ENCODE data around the gene COX20.

DNA sequence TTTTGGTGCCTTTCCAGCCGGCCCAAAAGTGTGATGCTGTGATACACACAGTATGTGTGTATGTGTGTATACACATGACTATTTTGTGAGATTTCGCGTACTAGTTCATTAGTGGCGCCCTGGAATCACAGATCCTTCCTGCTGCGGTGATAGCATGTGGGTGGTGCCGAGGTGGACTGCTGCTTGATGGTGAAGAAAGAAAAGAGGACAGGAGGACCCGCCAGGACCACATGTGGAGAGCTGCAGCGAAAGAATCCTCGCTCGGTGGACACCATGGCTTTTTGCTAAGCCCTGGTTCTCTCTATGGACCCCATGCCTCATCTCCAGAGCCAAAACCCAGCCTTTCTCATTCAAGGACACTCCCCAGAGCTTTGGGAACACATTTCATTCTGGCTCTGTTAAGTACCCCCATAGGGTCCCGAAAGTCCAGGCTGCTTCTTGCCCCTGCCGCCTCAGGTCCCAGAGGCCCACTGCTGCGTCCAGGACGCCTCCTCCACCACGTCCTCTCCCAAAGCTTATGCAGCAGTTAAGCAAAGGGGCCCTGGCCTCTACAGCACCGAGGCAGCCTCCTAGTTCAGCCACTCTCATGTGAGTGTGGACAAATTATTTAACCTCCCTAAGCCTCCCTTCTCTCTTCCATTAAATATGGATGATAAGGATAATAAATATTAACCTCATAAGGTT, 32.8 kb upstream of the COX20 start:
- TF ChIP-seq POLR2A (IDR thresholded peaks at IDR 0.05) (no peak), POLR2AphosphoS5 (IDR thresholded peaks at IDR 0.05) (no peak)
- TF ChIP-seq, protein P1, sequence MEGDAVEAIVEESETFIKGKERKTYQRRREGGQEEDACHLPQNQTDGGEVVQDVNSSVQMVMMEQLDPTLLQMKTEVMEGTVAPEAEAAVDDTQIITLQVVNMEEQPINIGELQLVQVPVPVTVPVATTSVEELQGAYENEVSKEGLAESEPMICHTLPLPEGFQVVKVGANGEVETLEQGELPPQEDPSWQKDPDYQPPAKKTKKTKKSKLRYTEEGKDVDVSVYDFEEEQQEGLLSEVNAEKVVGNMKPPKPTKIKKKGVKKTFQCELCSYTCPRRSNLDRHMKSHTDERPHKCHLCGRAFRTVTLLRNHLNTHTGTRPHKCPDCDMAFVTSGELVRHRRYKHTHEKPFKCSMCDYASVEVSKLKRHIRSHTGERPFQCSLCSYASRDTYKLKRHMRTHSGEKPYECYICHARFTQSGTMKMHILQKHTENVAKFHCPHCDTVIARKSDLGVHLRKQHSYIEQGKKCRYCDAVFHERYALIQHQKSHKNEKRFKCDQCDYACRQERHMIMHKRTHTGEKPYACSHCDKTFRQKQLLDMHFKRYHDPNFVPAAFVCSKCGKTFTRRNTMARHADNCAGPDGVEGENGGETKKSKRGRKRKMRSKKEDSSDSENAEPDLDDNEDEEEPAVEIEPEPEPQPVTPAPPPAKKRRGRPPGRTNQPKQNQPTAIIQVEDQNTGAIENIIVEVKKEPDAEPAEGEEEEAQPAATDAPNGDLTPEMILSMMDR (IDR thresholded peaks at IDR 0.05 in 8 of 11, conservative IDR thresholded peaks at IDR 0.05 in 3 of 11), result no peak

All from spleen (tissue), 7 donors.